ENCODE data around the gene AFF1.

DNA sequence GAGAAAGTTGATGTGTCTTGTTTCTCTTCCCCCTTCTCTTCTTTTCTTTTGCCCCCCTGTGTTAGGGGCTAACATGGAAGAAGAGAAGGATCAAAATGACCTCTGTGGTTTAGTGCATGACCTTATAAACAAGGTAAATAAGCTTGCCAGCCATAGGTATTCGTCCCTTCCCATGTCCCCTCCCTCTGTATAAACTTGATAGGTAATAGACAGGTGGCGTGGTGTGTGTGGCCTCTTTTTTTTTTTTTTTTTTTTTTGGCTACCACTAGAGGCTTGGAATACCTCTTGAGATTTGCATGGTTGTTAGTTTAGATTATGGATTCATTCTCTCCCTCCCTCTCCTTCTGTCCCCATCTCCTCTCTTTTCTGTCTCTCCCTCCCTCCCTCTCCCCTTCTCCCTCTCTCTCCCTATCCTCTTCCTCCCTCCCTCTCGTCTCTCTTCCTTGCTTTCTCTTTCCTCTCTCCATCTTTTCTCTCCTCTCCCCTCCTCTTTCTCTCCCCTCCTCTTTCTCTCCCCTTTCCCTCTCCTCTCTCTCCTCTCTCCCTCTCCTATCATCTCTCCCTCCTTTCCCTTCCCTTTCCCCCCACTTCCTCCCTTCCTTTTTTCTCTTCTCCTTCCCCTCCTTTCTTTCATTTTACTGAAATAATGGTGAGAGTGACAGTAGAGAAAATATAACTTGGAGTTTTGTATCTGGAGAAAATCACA, 134.4 kb downstream of the AFF1 start:
- TF ChIP-seq, protein P1, sequence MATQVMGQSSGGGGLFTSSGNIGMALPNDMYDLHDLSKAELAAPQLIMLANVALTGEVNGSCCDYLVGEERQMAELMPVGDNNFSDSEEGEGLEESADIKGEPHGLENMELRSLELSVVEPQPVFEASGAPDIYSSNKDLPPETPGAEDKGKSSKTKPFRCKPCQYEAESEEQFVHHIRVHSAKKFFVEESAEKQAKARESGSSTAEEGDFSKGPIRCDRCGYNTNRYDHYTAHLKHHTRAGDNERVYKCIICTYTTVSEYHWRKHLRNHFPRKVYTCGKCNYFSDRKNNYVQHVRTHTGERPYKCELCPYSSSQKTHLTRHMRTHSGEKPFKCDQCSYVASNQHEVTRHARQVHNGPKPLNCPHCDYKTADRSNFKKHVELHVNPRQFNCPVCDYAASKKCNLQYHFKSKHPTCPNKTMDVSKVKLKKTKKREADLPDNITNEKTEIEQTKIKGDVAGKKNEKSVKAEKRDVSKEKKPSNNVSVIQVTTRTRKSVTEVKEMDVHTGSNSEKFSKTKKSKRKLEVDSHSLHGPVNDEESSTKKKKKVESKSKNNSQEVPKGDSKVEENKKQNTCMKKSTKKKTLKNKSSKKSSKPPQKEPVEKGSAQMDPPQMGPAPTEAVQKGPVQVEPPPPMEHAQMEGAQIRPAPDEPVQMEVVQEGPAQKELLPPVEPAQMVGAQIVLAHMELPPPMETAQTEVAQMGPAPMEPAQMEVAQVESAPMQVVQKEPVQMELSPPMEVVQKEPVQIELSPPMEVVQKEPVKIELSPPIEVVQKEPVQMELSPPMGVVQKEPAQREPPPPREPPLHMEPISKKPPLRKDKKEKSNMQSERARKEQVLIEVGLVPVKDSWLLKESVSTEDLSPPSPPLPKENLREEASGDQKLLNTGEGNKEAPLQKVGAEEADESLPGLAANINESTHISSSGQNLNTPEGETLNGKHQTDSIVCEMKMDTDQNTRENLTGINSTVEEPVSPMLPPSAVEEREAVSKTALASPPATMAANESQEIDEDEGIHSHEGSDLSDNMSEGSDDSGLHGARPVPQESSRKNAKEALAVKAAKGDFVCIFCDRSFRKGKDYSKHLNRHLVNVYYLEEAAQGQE (IDR thresholded peaks at IDR 0.05; ENCODE audit: insufficient read depth in 1 of 2, low read depth in 2 of 2, low read length in 2 of 2), result no peak
- no peak for TF ChIP-seq POLR2AphosphoS5 (IDR thresholded peaks at IDR 0.05; ENCODE audit: low read depth, low read length)
- no peak for TF ChIP-seq SIN3A (IDR thresholded peaks at IDR 0.05; ENCODE audit: borderline replicate concordance, insufficient read depth, low read length)
- no peak for TF ChIP-seq TAF1 (IDR thresholded peaks at IDR 0.05; ENCODE audit: borderline replicate concordance, insufficient read depth, low read length)

Measured in PFSK-1 (cell line).